Measurements from ENCODE around the gene PGAM5.

DNA sequence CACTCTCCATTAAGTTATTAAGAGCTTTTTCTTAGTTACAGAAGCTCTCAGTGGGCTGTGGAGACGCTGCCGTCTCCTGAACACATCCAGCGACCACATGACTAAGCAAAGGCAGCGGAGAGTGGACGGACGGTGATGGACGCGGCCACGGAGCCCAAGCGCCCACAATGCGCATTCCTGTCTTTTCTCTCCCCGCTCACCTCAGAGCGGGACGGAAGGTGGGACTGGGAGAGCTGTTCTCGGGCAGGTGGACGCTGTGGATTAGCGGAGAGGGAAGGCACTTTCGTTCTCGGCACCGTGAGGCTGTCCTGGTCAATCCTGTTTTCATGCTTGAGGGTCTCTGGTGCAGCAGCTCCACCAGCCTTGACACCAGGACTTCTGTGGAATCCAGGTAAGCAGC lies 53.6 kb downstream of the PGAM5 start:
- TF ChIP-seq, protein P1, sequence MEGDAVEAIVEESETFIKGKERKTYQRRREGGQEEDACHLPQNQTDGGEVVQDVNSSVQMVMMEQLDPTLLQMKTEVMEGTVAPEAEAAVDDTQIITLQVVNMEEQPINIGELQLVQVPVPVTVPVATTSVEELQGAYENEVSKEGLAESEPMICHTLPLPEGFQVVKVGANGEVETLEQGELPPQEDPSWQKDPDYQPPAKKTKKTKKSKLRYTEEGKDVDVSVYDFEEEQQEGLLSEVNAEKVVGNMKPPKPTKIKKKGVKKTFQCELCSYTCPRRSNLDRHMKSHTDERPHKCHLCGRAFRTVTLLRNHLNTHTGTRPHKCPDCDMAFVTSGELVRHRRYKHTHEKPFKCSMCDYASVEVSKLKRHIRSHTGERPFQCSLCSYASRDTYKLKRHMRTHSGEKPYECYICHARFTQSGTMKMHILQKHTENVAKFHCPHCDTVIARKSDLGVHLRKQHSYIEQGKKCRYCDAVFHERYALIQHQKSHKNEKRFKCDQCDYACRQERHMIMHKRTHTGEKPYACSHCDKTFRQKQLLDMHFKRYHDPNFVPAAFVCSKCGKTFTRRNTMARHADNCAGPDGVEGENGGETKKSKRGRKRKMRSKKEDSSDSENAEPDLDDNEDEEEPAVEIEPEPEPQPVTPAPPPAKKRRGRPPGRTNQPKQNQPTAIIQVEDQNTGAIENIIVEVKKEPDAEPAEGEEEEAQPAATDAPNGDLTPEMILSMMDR (conservative IDR thresholded peaks at IDR 0.05; ENCODE audit: low read depth, low read length): no peak
- no peak for TF ChIP-seq MAFK (IDR thresholded peaks at IDR 0.05; ENCODE audit: low read depth, low read length)
- no peak for TF ChIP-seq RAD21 (IDR thresholded peaks at IDR 0.05; ENCODE audit: low read length)
- TF ChIP-seq POLR2A (IDR thresholded peaks at IDR 0.05; ENCODE audit: low read depth, low read length): no peak
- TF ChIP-seq MXI1 (IDR thresholded peaks at IDR 0.05; ENCODE audit: borderline replicate concordance, low read depth, low read length): no peak
- no peak for TF ChIP-seq NFE2L2 (IDR thresholded peaks at IDR 0.05; ENCODE audit: low read depth, low read length)
- TF ChIP-seq CEBPB (IDR thresholded peaks at IDR 0.05; ENCODE audit: low read depth, low read length): no peak
- TF ChIP-seq SMC3 (IDR thresholded peaks at IDR 0.05; ENCODE audit: low read depth, low read length): no peak
- no peak for TF ChIP-seq BHLHE40 (IDR thresholded peaks at IDR 0.05; ENCODE audit: low read depth, low read length)
- TF ChIP-seq RFX5 (IDR thresholded peaks at IDR 0.05; ENCODE audit: low read depth, low read length): no peak
- TF ChIP-seq RCOR1 (IDR thresholded peaks at IDR 0.05; ENCODE audit: insufficient replicate concordance, low read length): no peak
- TF ChIP-seq, protein P2, sequence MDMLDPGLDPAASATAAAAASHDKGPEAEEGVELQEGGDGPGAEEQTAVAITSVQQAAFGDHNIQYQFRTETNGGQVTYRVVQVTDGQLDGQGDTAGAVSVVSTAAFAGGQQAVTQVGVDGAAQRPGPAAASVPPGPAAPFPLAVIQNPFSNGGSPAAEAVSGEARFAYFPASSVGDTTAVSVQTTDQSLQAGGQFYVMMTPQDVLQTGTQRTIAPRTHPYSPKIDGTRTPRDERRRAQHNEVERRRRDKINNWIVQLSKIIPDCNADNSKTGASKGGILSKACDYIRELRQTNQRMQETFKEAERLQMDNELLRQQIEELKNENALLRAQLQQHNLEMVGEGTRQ (IDR thresholded peaks at IDR 0.05; ENCODE audit: low read depth, low read length): no peak
- no peak for TF ChIP-seq MAZ (IDR thresholded peaks at IDR 0.05; ENCODE audit: borderline replicate concordance, low read depth, low read length)
